Measurements from ENCODE around the gene ELOVL7.
"Not testable (repeated sequence)": the region's sequence is repeated elsewhere in the genome, so short reads cannot be mapped to it uniquely, and the experiment has no call there.

Gene ELOVL7

DNA sequence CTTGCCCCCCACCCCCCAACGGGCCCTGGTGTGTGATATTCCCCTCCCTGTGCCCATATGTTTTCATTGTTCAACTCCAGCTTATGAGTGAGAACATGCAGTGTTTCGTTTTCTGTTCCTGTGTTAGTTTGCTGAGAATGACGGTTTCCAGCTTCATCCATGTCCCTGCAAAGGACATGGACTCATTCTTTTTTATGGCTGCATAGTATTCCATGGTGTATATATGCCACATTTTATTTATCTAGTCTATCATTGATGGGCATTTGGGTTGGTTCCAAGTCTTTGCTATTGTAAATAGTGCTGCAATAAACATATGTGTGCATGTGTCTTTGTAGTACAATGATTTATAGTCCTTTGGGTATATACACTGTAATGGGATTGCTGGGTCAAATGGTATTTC is 132.2 kb downstream of the ELOVL7 start:
- DNase-seq (ENCODE audit: low spot score), result not testable (repeated sequence)

GRCh38 chr5:60710362-60710761 is 133.7 kb downstream of the ELOVL7 start:
- DNase-seq (ENCODE audit: low spot score), result no peak

DNA sequence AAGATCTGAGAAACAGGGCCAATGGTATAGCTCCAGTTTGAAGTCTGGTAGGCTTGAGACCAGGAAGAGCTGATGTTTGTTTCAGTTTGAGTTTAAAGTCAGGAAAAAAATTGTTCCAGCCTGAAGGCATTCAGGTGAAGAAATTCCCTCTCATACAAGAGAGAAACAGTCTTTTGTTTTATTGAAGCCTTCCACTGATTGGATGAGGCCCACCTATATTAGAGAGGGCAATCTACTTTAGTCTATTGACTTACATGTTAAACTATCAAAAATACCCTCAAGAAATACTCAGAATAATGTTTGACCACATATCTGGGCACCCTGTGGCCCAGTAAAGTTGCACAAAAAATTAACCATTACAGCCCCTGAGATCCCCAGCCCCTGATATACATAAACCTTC is 138.9 kb downstream of the ELOVL7 start:
- DNase-seq (ENCODE audit: low spot score), result no peak

DNA sequence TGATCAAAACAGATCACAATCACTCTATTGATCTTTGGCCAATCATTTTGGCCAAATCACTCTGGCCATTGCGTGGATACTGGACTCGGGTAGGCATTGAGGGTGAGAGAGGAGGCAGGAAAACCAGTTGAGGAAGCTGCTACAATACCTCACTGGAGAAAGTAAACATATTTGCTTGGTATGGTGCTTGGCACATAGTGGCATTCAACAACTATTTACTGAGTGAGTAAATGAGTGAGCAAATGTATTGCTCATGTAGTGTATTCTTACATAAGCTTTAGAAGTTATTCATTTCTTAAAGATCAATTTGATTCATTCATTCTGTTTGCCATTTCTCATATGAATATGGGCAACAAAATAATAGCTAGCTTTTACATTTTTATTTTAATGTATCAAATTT is 140.1 kb downstream of the ELOVL7 start:
- DNase-seq (ENCODE audit: low spot score), result no peak

Measured in CD4-positive, alpha-beta T cell treated with Interleukin-6 at 100 ng/mL for 8 hours (primary cell).